Activated CD4-positive, alpha-beta T cell treated with anti-CD3 and anti-CD28 coated beads, Interleukin-10, Interleukin-2, amounts not matched to agents 100 ng/mL and 50 ng/mL, durations not matched to agents 16 hours and 8 hours (primary cell): Measurements from ENCODE around the gene XYLT1.
A peak's percentile ranks its signal among the peaks of the same experiment; 100 is the strongest.

ENCODE experiments used
- DNase-seq: peaks from one replicate; pipeline ENCODE4 v3.0.0-alpha.2; 2020

The XYLT1 gene

DNA sequence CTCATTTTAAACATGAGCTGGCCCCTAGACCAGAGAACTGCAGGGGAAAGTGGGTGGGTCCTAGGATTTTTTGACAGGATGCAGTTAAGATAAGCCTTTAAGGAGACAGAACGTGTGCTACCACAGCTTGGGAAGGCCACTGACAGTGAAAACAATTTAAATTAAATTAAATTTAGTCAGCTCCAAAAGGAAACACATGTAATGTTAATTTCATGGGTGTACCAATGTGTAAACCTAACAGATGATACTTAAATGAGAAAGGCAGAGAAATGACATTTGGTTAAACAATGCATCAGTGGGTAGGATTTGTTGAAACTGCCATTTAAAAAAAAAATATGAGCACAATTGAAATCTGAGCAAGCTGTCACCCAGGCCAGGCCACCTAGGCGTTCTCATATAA is 250.8 kb downstream of the XYLT1 start:
- DNase-seq = no peak

DNA sequence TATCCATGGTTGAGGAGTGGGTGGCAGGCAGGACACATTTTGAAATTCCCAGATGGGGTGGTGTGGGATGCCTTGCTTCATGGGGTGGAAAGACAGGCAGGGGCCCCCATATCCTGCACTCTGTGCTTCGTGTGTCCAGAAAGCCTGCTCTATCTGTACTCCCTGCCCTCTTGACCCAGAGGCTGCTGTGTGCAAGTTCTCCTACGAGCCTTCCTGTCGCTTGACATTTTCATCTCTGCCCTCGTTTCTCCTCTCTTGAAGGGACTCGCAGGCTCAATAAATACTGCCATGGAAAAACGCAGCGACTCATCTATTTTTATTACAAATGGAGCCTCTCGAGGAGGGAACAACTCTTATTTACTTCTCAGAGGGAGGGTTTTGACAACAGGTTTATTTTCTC is 254.8 kb downstream of the XYLT1 start:
- no peak for DNase-seq

DNA sequence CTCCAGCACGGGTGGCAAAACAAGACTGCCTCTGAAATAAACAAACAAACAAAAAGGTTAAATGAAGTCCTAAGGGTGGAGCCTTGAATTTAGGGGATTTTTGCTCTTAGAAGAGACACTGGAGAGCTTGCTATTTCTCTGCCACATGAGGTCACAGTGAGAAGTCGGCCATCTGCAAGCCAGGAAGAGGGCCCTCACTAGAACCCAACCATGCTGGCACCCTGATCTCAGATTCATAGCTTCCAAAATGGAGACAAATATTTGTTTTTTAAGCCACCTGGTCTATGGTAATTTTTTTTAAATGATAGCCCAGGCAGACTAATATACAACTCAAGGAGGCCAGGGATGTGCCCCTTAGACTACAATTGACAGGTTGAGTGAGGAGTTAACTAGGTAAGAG is 255.5 kb downstream of the XYLT1 start:
- no peak for DNase-seq

DNA sequence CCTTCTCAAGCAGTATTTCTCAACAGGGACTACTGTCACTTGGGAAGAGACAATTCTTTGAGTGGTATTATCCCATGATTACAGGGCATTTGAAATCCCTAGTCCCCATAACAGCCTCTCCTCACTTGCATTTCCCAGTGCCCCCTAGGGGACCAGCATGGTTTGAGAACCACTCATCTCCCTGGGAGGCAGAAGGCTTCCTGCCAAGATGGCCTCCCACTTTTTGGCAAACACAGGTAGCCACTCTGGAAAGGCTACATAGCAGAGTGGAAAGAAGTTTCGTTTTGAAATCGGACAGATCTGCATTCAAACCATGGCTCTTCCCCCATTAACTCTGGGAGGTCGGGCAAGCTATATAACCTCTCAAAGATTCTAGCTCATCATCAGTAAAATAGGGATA is 256.8 kb downstream of the XYLT1 start:
- DNase-seq = no peak

DNA sequence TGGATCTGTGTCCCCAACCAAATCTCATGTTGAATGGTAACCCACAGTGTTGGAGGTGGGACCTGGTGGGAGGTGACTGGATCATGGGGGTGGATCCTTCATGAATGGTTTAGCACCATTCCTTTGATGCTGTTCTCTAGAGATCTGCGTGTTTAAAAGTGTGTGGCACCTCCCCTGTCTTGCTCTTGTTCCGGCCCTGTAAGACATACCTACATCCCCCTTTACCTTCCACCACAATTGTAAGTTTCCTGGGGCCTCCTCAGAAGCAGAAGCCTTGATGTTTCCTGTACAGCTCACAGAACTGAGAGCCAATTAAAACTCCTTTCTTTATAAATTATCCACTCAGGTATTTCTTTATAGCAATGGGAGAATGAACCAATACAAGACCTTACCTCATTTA is 257.7 kb downstream of the XYLT1 start:
- DNase-seq = no peak

DNA sequence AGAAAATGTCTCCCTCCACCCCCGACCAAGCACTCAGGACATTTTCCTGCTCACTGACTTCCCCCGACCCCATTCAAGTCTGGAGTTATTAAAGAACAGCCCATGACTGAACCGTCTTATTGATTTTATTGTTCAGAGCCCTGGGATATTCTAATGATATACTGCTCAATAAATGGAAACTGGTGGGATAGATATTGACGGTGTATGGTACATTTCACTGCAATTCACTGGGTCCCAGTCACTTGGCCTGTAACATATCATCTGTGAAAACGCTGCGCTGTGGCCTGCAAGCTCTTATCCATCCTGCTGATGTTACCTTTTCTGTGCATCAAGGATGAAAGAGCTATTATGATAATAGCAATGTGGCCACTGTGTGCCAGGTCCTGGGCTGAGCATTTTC is 258.2 kb downstream of the XYLT1 start:
- no peak for DNase-seq

DNA sequence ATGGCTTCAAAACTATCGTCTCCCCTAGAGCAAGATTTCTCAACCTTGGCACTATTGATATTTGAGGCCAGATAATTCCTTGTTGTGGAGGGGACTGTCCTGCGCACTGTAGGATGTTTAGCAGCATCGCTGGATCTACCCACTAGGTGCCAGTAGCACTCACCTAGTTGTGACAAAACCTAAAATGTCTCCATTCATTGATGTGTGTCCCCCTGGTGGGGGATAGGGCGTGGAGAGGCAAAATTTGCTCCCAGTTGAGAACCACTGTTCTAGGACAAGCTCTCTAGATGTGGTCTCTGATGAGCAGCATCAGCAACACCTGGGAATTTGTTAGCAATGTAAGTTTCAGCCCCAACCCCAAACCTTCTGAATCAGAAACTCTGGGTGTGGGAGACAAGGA is 259.0 kb downstream of the XYLT1 start:
- peak; percentile 42 for DNase-seq

DNA sequence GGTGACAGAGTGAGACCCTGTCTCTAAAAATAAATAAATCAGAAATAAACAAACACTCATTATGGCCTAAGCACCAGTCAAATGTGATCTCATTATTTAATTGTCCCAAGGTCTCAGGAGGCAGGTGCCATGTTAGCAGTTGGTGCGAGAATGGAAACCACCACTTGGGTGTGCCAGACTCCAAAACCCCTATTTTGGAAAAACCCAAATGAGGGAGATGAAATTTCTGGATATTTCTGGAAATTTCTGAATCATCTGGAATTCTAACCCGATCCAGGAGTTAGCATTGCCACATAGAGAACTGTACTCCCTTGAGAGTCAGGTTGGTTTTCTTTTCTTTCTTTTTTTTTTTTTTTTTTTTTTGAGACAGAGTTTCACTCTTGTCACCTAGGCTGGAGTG is 264.0 kb downstream of the XYLT1 start:
- DNase-seq = no peak

DNA sequence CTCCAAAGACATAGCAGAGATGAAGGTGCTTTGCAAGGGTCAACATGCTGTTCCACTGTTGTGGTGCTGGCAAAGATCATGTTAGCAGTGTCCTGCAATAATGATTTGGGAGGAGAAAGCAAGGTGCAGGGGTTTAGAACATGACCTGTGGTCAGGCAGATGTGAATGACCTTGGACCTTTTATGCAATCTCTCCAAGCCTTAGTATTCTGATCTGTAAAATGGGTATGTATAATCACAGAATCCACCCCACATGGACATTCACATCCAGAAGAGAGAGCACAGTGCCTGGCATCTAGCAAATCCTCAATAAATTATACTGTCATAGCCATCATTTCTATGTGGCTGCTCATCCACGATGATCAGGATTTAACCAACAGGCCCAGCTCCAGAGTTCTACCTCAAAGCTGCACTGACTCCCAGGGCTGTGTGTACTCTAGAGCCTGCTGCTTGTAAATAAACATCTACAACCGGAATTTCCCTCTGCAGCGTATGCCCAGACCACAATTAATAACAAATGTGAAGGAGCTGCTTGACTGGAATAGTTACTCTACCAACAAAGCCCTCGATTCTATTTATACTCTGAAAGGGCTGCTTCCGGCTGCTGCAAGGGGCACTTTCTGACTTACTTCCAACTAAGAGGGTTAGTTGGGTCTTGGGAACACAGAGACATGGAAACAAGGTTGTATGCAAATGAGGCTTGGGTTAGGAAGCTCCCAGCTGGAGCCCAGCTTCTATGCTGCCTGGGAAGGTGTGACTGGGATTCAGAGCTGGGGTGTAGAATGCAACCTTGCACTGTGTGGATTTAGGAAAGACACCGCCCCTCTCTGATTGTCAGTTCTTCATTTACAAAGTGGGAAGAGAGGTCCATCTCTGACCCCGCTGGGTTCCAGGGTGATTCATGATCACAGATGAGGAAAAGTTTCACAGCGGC is 265.2 kb downstream of the XYLT1 start:
- no peak for DNase-seq

DNA sequence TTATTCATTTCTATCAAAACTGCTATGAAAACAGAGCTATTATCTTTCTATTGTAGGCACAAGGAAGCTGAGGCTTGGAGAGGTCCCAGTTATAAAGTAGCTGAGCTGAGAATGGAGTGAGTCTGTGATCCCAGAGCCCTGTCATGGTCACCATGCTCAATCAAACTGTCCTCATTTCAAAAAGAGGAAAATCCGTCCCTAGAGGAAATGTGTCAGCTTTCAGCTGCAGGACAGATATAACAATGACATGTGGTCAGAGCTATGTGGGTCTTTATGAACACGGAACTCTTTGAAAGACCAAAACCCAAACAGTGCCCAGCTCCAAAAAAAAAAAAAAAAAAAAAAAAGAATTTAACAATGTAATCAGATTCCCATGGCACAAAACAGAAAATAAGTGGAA is 266.1 kb downstream of the XYLT1 start:
- DNase-seq = no peak

DNA sequence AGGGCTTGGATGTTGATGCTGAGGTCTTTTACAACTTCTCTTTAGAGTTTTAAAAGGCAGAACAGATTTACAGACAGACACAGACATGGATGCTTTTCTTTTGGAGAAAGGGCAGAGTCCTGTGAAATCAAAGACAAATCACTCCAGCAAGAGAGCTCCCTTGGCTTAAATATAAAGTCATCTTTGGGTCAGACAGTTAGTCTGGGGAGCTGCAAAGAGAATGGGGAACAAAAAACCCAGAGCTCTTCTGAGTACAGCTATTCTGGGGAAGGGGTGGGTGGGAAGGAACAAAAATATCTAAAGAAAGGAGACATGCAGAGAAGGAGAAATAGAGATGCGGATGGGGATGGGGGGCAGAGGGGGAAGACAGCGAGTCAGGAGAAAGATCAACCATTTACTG is 266.6 kb downstream of the XYLT1 start:
- no peak for DNase-seq

DNA sequence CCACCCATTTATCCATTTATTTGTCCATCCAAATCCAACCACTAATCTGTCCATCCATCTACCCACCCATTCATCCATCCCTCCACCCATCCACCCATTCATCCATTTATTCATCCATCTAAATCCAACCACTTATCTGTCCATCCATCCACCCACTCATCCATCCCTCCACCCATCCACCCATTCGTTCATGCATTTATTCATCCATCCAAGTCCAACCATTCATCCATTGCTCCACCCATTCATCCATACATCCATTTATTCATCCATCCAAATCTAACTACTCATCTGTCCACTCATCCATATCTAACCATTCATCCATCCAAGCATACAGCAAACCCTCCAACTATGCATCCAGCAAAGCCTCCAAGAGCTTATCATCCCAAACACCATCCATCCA is 267.3 kb downstream of the XYLT1 start:
- DNase-seq = no peak

DNA sequence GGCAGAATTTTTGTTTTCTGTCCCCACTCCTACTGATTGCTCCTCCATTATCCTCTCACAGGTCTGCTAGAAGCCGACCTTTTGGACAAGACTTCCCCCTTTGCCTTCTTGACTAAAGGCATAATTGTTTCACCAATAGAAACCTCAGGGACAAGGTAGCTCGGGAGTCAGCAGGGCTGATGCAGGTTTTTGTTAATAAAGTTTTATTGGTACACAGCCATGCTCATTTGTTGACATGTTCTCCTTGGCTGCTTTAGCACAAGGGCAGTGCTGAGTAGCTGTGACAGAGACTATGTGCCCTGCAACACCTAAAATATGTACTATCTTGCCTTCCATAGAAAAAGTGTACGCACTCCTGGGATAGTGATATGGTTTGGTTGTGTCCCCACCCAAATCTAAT is 271.6 kb downstream of the XYLT1 start:
- no peak for DNase-seq

DNA sequence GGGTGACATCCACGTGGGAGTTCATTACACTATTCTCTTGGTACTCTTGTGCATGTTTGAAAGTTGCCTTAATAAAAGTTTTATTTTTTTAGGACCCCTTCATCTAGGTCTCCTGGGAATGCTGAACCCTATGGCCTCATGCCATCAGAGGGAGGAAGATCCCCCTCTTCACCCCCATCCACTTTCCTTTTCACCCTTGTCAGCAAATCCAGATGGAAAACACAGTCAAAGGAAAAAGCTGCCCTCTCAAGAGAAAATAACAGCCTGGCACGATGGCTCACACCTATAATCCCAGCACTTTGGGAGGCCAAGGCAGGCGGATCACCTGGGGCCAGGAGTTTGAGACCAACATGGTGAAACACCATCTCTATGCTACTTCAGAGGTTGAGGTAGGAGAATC is 274.2 kb downstream of the XYLT1 start:
- no peak for DNase-seq

DNA sequence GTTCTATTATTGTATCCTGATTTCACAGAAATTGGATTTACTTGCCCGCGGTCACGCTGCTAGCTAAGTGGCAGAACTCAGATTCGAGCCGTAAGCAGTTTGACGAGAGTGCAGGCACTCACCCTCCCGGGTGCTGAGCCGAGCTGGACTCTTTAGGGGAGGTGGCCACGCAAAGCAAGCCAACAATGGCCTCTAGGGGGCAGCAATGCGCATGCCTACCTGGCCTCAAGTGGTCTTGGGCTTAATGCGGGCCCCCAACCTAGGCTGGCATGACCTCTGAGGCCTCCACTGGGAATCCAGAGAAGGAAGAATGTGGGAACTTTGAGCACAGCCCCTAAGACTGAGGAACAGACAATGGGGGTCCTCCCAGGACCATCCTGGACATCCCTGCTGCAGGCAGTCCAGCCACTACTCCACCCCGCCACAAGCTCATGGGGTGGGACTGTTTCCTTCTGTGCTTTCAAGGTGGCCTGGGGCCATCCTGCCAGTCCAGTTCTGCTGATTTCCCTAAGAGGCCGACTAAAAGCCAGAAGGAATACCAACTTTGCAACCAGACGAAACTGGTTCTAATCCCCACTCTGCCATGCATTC is 276.5 kb downstream of the XYLT1 start:
- DNase-seq = peak; percentile 51

DNA sequence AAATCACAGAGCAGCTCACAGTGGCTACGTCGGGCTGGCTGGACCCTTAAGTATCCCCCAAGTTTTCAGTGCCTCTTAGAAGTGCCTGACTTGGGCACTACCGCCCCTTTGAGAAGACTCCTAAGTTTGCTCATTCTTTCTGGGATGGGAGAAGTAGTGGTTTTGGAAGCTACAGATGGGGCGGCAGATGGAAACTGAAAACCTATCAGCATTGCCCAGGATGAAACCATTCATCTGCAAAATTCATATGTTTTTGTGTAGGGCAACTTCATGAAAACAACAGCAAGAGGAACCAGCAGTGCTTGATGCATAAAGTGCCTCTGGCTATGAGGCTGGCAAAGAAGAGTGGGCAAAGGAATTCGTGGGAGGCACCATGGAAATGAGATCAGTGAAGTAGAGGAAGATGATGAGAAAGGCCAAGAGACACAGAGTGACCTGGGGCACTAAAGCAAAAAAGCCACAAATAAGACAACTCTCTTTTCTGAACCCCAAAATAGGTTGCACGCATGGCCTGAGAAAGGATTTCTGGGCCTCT is 277.1 kb downstream of the XYLT1 start:
- DNase-seq = no peak

DNA sequence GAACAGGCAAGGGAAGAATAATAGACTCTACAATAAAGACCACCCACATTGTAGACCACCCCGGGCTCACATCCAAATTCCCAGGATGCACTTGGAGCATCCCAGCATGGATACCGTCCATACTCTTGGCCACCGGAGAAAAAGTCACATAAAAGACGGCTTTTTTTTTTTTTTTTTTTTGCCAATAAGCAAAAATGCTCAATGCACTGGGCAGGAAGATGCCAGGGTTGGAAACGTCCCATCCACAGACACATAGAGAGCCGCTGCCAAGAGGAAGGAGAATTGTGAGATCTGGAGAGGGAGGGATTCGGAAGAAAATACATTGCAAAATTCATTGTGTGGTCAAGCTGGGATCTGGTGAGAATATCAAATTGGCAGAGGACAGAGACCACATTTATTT is 286.7 kb downstream of the XYLT1 start:
- no peak for DNase-seq

DNA sequence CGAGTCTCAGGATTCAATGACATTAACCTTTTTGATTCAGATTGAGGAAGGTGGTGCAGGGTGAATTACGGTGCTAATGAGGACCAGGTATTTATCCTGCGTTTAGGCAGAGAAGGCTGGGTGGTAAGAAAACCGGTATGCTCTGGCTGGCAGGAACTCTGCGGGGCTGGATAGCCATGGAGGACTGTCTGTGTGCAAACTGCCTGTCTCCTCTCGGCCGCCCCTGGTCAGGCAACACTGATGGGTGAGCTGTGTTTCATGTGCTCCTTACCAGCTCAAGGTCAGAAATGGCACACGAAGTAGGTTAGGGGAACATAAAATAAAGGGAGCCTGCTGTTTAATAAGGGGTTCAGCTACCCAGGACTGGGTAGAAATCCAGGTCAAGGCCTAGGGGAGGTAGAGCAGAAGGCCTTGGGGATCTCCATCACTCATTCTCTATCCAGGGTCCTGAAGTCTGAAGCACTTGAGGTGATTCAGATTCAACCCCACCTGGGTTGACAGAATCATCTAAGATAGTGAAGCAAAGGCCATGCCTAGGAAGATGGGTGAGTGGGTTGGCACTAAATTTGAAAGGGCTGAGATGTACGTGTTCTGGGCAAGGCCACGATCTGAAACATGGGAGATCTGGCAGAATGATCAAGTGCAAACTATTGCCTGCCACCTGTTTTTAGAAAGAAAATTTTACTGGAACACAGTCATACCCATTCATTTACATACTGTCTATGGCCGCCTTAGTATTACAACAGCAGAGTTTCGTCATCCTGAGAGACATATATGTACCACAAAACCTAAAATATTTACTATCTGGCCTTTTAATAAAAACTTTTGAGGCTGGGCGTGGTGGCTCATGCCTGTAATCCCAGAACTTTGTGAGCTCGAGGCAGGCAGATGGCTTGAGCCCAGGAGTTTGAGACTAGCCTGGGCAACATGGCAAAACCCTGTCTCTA is 292.5 kb downstream of the XYLT1 start:
- DNase-seq = no peak

DNA sequence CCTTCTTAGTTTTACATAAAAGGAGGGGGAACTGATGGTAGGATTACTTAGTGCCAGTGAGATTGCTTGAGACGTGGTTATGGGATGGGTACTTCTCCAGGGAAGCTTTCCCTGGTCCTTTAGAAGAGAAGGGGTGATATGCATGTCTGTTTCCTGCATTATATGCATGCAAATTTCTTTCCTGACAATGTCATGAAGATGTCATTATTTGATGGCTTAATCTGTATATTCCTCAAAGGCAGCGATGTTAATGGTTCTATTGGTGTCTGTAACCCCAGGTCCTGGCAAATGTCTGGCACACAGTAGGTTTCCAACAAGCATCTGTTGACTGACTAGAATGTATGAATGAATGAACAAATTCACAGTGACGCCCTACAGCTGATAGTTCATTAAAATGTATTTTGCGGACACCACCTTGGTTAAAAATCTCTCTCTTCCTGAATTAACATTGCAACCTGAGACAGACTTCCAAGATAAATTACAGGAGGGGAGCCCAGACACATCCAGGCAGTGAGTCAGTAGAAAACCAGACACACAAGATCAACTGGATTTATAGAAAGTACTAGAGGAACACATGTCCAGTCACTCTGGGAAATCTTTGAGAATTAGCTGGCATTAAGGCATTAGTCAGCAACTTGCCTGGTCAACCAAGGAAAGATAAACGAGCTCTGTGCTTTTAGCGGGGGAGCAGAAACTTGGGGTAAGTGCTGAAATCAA is 293.4 kb downstream of the XYLT1 start:
- no peak for DNase-seq

DNA sequence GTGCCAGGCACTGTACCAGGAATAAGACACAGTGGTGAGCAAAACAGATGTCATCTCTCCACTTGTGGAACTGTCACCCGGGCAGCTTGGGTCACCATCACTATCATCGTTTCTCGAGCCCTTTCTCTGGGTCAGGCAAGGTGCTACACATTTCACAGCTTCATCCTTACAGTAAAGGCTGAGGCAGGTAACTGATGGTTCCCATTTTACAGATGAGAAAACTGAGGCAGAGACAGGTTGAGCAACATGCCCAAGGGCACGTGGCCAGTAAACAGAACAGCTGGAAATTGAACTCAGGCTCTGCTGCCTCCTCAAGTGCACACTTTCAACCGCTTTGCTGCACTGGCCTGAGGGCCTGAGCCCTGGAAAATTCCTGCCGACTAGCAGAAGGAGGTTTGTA is 294.6 kb downstream of the XYLT1 start:
- no peak for DNase-seq

DNA sequence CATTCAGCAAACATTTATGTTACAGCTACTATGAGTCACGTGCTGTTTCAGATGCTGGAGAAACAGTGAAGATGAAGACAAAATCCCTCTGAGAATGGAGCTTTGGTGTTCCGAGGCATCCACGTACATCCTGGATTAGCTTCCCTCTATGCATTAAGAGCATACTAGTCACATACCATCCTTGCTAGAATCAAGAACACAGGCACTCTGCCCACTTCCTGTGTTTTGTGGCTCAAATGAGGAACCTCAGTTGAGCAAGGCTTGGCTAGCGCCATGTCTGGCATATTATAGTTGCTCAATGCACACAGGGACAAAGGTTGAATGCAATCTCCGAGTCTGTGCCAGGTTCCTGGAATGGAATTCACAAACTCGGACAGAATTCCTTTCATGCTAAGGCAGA is 297.5 kb downstream of the XYLT1 start:
- DNase-seq = peak; percentile 14
